ENCODE measurements around the gene LRIG1. TPM values are rescaled to one million over a fixed set of nuclear protein-coding genes. Genes with fewer than 3 reads are reported as not detected.

Gene LRIG1
- total RNA-seq, 3 donors from 2014 or later: 66.1 to 227 (median 131) TPM

- no peak for DNase-seq (ENCODE audit: low spot score in 2 of 2)
Observed at GRCh38 chr3:66456711-66457173, 44.1 kb downstream of the LRIG1 start.

GRCh38 chr3:66454464-66454859, 46.4 kb downstream of the LRIG1 start:
- DNase-seq (ENCODE audit: low spot score in 2 of 2): no peak
- intact Hi-C loops (cut with DNase I; ENCODE audit: low total_unique reads): no loop called here
- Histone ChIP-seq H3K4me1 (peaks cover 6 to 42% of the 10 kb centered on the region in 2 donors), H3K4me3 (no peak overlapping the region), H3K27me3 (no peaks in the 10 kb centered on the region), H3K36me3 (no peaks in the 10 kb centered on the region), H3K27ac (peak overlapping the region; percentile 79 to 80), H3K9me3 (no peaks in the 10 kb centered on the region)
- TF ChIP-seq POLR2A (IDR thresholded peaks at IDR 0.05) (no peak), CTCF (IDR thresholded peaks at IDR 0.05) (no peak), POLR2AphosphoS5 (IDR thresholded peaks at IDR 0.05) (no peak)

More at GRCh38 chr3:66456711-66457173, 44.1 kb downstream of the LRIG1 start:
- TF ChIP-seq CTCF (IDR thresholded peaks at IDR 0.05) (no peak), POLR2A (IDR thresholded peaks at IDR 0.05) (no peak), POLR2AphosphoS5 (IDR thresholded peaks at IDR 0.05) (no peak)
- H3K4me1 ChIP-seq: peaks cover 6 to 20% of the 10 kb centered on the region in 2 donors
- no peaks in the 10 kb centered on the region for H3K36me3 ChIP-seq
- H3K27ac ChIP-seq: peak overlapping the region in 1 of 2 donors; percentile 25
- H3K27me3 ChIP-seq: no peaks in the 10 kb centered on the region
- intact Hi-C loops (cut with DNase I; ENCODE audit: low total_unique reads): no loop called here
- no peak overlapping the region for H3K4me3 ChIP-seq
- H3K9me3 ChIP-seq: no peaks in the 10 kb centered on the region

GRCh38 chr3:66453651-66454463, 47.0 kb downstream of the LRIG1 start:
- no peak for DNase-seq (ENCODE audit: low spot score in 2 of 2)
- H3K27ac ChIP-seq: peak overlapping the region; percentile 79 to 80
- H3K4me1 ChIP-seq: peaks cover 6 to 48% of the 10 kb centered on the region in 2 donors
- no peaks in the 10 kb centered on the region for H3K27me3 ChIP-seq
- H3K36me3 ChIP-seq: no peaks in the 10 kb centered on the region
- intact Hi-C loops (cut with DNase I; ENCODE audit: low total_unique reads): no loop called here
- no peak for TF ChIP-seq CTCF (IDR thresholded peaks at IDR 0.05)
- TF ChIP-seq POLR2A (IDR thresholded peaks at IDR 0.05): no peak
- no peak for TF ChIP-seq POLR2AphosphoS5 (IDR thresholded peaks at IDR 0.05)
- H3K4me3 ChIP-seq: no peak overlapping the region
- H3K9me3 ChIP-seq: no peaks in the 10 kb centered on the region

- no peak for DNase-seq (ENCODE audit: low spot score in 2 of 2)
- intact Hi-C loops (cut with DNase I; ENCODE audit: low total_unique reads): no loop called here
Observed at GRCh38 chr3:66452303-66453011, 48.4 kb downstream of the LRIG1 start.

More at GRCh38 chr3:66452303-66453011, 48.4 kb downstream of the LRIG1 start:
- Histone ChIP-seq H3K27ac (peak overlapping the region; percentile 79 to 80), H3K4me1 (peaks cover 6 to 48% of the 10 kb centered on the region in 2 donors), H3K9me3 (no peaks in the 10 kb centered on the region), H3K4me3 (no peak overlapping the region), H3K27me3 (no peaks in the 10 kb centered on the region), H3K36me3 (no peaks in the 10 kb centered on the region)
- TF ChIP-seq POLR2AphosphoS5 (IDR thresholded peaks at IDR 0.05) (no peak), POLR2A (IDR thresholded peaks at IDR 0.05) (no peak), CTCF (IDR thresholded peaks at IDR 0.05) (no peak)

Data from breast epithelium (tissue), 4 donors.